ENCODE data around the gene GUCD1. TPM values are rescaled to one million over a fixed set of nuclear protein-coding genes. Genes with fewer than 3 reads are reported as not detected.
"Not testable (repeated sequence)": the region's sequence is repeated elsewhere in the genome, so short reads cannot be mapped to it uniquely, and the experiment has no call there.

Gene GUCD1
- polyA plus RNA-seq, 4 donors, result 147 to 494 (median 314) TPM

DNA sequence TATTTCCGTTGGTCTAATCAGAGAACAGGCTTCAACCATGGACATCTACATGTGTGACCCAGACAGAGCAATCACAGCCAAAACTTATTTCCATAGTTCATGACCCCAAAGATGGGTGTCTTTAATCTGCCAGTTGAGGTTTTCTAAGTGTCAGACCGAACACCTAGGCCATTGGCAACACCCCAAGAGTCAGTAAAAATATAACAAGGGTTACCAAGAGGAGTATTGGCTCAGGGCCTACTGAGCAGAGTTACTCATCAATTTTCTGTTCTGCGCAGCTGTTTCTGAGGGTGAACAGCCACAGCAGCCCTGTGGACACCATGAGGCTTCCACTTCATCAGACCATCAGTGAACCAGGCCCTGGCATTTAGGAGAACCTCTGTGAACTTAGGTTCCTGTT, 18.8 kb downstream of the GUCD1 start:
- FAIRE-seq (no peak), DNase-seq (peak in 1 of 2 donors; percentile 42)
- WGBS, 3 donors, result 36 to 78% (median 46%) methylated on average over 3 of the region's 3 CpGs
- Histone ChIP-seq H3K4me3 (ENCODE audit: low read depth in 1 of 3, low read length in 3 of 3) (no peak overlapping the region), H3K27ac (ENCODE audit: low read depth in 1 of 3, low read length in 2 of 3) (no peak overlapping the region), H3K9me3 (ENCODE audit: control insufficient read depth in 2 of 2, insufficient read depth in 1 of 2, low read depth in 1 of 2, low read length in 1 of 2) (no peaks in the 10 kb centered on the region), H3K36me3 (ENCODE audit: control insufficient read depth in 3 of 3, insufficient read depth in 2 of 3, low read depth in 1 of 3, low read length in 3 of 3) (peaks cover 0 to 32% (median 6%) of the 10 kb centered on the region in 3 donors), H3K27me3 (ENCODE audit: control insufficient read depth in 3 of 3, insufficient read depth in 3 of 3, low read length in 3 of 3) (no peaks in the 10 kb centered on the region), H3K4me1 (ENCODE audit: control insufficient read depth in 3 of 3, insufficient read depth in 2 of 3, low read depth in 1 of 3, low read length in 2 of 3) (peaks cover 0 to 13% (median 2%) of the 10 kb centered on the region in 3 donors)

DNA sequence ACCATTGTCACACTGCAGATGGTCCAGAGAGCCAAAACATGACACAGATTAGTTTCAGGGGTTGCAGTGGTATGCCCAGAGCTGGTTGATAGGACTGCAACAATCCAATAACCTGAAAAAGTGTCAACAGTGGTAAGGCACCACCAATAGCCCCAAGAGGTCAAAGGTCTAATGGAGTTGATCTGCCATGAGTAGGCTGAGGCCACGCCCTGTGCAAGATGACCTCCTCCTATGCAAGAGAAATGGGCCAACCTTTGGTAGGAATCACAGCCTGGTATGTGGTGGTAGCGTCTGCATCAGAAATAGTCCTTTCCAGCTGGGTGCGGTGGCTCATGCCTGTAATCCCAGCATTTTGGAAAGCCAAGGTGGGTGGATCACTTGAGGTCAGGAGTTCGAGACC, 19.6 kb downstream of the GUCD1 start:
- DNase-seq (peak in 1 of 2 donors; percentile 58), FAIRE-seq (no peak)
- H3K36me3 ChIP-seq (ENCODE audit: control insufficient read depth in 3 of 3, insufficient read depth in 2 of 3, low read depth in 1 of 3, low read length in 3 of 3), result peaks cover 0 to 25% (median 6%) of the 10 kb centered on the region in 3 donors
- peaks cover 0 to 15% (median 2%) of the 10 kb centered on the region in 3 donors for H3K4me1 ChIP-seq (ENCODE audit: control insufficient read depth in 3 of 3, insufficient read depth in 2 of 3, low read depth in 1 of 3, low read length in 2 of 3)
- H3K27ac ChIP-seq (ENCODE audit: low read depth in 1 of 3, low read length in 2 of 3), result no peak overlapping the region
- H3K9me3 ChIP-seq (ENCODE audit: control insufficient read depth in 2 of 2, insufficient read depth in 1 of 2, low read depth in 1 of 2, low read length in 1 of 2), result no peaks in the 10 kb centered on the region
- H3K4me3 ChIP-seq (ENCODE audit: low read depth in 1 of 3, low read length in 3 of 3), result no peak overlapping the region
- 84 to 95% (median 93%) methylated on average over 4 of the region's 4 CpGs for WGBS, 3 donors
- H3K27me3 ChIP-seq (ENCODE audit: control insufficient read depth in 3 of 3, insufficient read depth in 3 of 3, low read length in 3 of 3), result no peaks in the 10 kb centered on the region

DNA sequence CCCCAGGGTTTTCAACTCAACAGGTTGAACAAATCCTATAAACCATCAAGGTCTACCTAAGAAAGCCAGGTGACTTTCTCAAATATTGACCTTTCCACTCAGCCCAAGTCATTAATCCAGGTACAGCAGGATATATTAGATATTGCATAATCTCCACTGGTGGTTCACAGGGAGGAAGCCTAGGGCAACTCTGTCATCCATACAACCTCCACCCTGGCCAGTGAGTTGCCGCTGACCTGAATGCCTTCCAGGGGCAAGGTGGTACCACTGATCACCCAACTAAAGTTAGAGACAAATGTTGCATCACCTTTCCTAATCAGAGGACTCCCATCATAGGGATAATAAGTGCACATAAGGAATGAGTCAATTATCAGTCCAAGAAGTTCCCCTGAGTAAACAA, 22.9 kb downstream of the GUCD1 start:
- Histone ChIP-seq H3K4me3 (ENCODE audit: low read depth in 1 of 3, low read length in 3 of 3) (no peak overlapping the region), H3K4me1 (ENCODE audit: control insufficient read depth in 3 of 3, insufficient read depth in 2 of 3, low read depth in 1 of 3, low read length in 2 of 3) (peaks cover 0 to 15% (median 2%) of the 10 kb centered on the region in 3 donors), H3K36me3 (ENCODE audit: control insufficient read depth in 3 of 3, insufficient read depth in 2 of 3, low read depth in 1 of 3, low read length in 3 of 3) (peaks cover 0 to 3% (median 0%) of the 10 kb centered on the region in 3 donors), H3K27ac (ENCODE audit: low read depth in 1 of 3, low read length in 2 of 3) (no peak overlapping the region), H3K27me3 (ENCODE audit: control insufficient read depth in 3 of 3, insufficient read depth in 3 of 3, low read length in 3 of 3) (no peaks in the 10 kb centered on the region), H3K9me3 (ENCODE audit: control insufficient read depth in 2 of 2, insufficient read depth in 1 of 2, low read depth in 1 of 2, low read length in 1 of 2) (no peaks in the 10 kb centered on the region)
- no peak for FAIRE-seq
- 57 to 87% (median 86%) methylated on average over 1 of the region's 1 CpG for WGBS, 3 donors
- peak; percentile 52 to 69 for DNase-seq

DNA sequence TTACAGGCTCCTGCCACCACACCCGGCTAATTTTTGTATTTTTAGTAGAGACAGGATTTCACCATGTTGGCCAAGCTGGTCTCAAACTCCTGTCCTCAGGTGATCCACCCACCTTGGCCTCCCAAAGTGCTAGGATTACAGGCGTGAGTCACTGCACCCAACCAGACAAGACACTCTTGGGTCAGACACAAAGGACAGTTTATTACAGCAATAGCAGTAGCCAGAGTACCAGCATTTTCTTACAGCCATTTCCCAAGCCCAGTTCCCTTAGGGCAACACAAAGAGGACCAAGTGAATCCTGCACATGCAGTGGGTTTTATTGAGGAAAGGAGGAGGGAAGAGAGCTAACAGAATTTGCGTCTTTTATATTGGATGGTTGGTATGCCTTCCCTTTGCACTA, 24.0 kb downstream of the GUCD1 start:
- not testable (repeated sequence) for H3K27me3 ChIP-seq (ENCODE audit: control insufficient read depth in 3 of 3, insufficient read depth in 3 of 3, low read length in 3 of 3); H3K36me3 ChIP-seq (ENCODE audit: control insufficient read depth in 3 of 3, insufficient read depth in 2 of 3, low read depth in 1 of 3, low read length in 3 of 3); H3K4me3 ChIP-seq (ENCODE audit: low read depth in 1 of 3, low read length in 3 of 3); FAIRE-seq; H3K9me3 ChIP-seq (ENCODE audit: control insufficient read depth in 2 of 2, insufficient read depth in 1 of 2, low read depth in 1 of 2, low read length in 1 of 2)
- 45 to 71% (median 69%) methylated on average over 3 of the region's 3 CpGs for WGBS, 3 donors
- peak overlapping the region in 1 of 3 donors; percentile 3 for H3K27ac ChIP-seq (ENCODE audit: low read depth in 1 of 3, low read length in 2 of 3)
- DNase-seq, result peak in 1 of 2 donors; percentile 54
- H3K4me1 ChIP-seq (ENCODE audit: control insufficient read depth in 3 of 3, insufficient read depth in 2 of 3, low read depth in 1 of 3, low read length in 2 of 3), result peaks cover 0 to 15% (median 2%) of the 10 kb centered on the region in 3 donors

DNA sequence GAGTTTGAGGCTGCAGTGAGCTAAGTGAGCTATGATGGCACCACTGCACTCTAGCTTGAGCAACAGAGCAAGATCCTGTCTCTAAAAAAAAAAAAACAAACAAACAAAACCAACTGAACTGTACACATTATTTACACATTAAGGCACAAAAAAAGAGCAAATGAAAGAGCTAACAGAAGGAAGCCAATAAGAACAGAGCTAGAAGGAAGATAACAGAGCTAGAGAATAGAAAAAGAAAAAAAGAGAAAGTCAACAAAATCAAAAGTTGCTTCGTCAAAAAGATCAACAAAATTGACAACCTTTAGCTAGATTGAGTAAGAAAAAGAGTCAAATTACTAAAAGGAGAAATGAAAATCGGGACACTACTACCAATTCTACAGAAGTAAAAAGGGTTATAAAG, 25.0 kb downstream of the GUCD1 start:
- Histone ChIP-seq H3K36me3 (ENCODE audit: control insufficient read depth in 3 of 3, insufficient read depth in 2 of 3, low read depth in 1 of 3, low read length in 3 of 3) (peaks cover 0 to 5% (median 0%) of the 10 kb centered on the region in 3 donors), H3K9me3 (ENCODE audit: control insufficient read depth in 2 of 2, insufficient read depth in 1 of 2, low read depth in 1 of 2, low read length in 1 of 2) (no peaks in the 10 kb centered on the region), H3K27me3 (ENCODE audit: control insufficient read depth in 3 of 3, insufficient read depth in 3 of 3, low read length in 3 of 3) (no peaks in the 10 kb centered on the region), H3K27ac (ENCODE audit: low read depth in 1 of 3, low read length in 2 of 3) (no peak overlapping the region), H3K4me3 (ENCODE audit: low read depth in 1 of 3, low read length in 3 of 3) (no peak overlapping the region), H3K4me1 (ENCODE audit: control insufficient read depth in 3 of 3, insufficient read depth in 2 of 3, low read depth in 1 of 3, low read length in 2 of 3) (peaks cover 0 to 15% (median 2%) of the 10 kb centered on the region in 3 donors)
- no peak for FAIRE-seq
- no peak for DNase-seq
- WGBS, 3 donors, result 66 to 85% (median 76%) methylated on average over 2 of the region's 2 CpGs

DNA sequence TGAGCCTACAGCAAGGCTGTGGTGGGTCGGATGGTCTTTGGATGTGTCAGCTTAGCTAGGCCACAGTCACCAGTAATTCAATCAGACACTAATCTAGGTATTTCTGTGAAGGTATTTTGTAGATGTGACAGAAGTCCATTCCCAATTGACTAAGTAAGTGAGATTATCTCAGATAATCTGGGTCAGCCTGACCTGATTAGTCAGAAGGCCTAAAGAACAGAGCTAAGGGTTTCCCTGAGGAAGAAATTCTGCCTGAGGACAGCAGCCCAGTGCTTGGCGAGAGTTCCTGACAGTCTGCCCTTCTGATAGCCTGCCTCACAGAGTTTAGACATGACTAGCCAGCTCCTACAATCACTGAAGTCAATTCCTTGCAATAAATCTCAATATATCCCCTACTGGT, 28.7 kb downstream of the GUCD1 start:
- Histone ChIP-seq H3K36me3 (ENCODE audit: control insufficient read depth in 3 of 3, insufficient read depth in 2 of 3, low read depth in 1 of 3, low read length in 3 of 3) (peaks cover 0 to 5% (median 0%) of the 10 kb centered on the region in 3 donors), H3K27ac (ENCODE audit: low read depth in 1 of 3, low read length in 2 of 3) (no peak overlapping the region), H3K9me3 (ENCODE audit: control insufficient read depth in 2 of 2, insufficient read depth in 1 of 2, low read depth in 1 of 2, low read length in 1 of 2) (no peaks in the 10 kb centered on the region), H3K27me3 (ENCODE audit: control insufficient read depth in 3 of 3, insufficient read depth in 3 of 3, low read length in 3 of 3) (no peaks in the 10 kb centered on the region), H3K4me1 (ENCODE audit: control insufficient read depth in 3 of 3, insufficient read depth in 2 of 3, low read depth in 1 of 3, low read length in 2 of 3) (peaks cover 0 to 13% (median 0%) of the 10 kb centered on the region in 3 donors), H3K4me3 (ENCODE audit: low read depth in 1 of 3, low read length in 3 of 3) (no peak overlapping the region)
- DNase-seq (no peak), FAIRE-seq (no peak)
- WGBS, 3 donors, result 82 to 90% (median 88%) methylated on average over 2 of the region's 2 CpGs

DNA sequence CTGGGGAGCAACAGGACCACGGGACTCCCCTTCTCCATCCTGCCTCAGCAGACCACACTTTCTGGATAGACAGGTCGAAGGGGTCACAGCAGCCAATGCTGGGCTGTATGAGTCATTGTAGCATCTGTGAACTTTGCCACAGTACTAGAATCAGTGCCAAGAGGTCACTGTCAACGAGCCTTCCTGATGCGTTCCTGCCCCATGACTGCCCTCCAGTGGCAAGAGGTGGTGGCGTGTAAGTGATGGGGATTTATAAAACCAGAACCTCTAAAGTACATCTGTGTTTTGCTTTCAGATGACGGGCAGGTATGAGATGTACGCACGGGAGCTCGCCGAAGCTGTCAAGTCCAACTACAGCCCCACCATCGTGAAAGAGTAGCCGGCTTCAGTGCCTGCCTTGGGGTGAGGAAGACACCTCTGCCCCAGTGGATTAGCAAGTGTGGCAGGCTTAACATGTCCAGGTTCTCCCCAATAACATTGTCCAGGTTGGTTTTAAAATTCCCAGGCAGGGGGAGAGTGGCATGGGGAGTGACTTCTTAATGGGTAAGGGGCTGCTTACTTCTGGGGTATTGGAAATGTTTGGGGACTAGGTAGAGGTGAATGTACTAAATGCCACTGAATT, 29.4 kb downstream of the GUCD1 start:
- no peak for FAIRE-seq
- WGBS, 3 donors, result 2 to 6% (median 3%) methylated on average over 12 of the region's 12 CpGs
- no peaks in the 10 kb centered on the region for H3K9me3 ChIP-seq (ENCODE audit: control insufficient read depth in 2 of 2, insufficient read depth in 1 of 2, low read depth in 1 of 2, low read length in 1 of 2)

DNA sequence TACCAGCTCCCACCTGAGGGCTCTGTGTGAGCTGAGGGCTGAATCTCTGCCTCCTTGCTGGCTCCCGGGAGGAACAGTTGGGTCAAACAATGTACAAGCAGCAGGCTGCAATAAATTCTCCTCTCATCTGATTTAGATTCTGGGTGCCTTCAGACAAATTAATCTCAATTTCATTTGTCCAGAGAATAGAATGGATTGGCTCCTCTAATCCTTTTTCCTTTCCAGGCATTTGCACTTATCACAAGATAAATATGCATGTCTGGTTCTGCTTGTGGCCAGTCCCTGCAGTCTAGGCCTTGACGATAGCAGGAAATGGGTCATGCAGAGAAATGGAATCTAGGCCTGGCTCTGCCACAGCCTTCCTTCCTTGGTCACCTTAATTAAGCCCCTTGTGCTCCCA, 31.1 kb downstream of the GUCD1 start:
- Histone ChIP-seq H3K9me3 (ENCODE audit: control insufficient read depth in 2 of 2, insufficient read depth in 1 of 2, low read depth in 1 of 2, low read length in 1 of 2) (no peaks in the 10 kb centered on the region), H3K4me1 (ENCODE audit: control insufficient read depth in 3 of 3, insufficient read depth in 2 of 3, low read depth in 1 of 3, low read length in 2 of 3) (peaks cover 0 to 10% (median 0%) of the 10 kb centered on the region in 3 donors), H3K4me3 (ENCODE audit: low read depth in 1 of 3, low read length in 3 of 3) (no peak overlapping the region), H3K27ac (ENCODE audit: low read depth in 1 of 3, low read length in 2 of 3) (no peak overlapping the region), H3K27me3 (ENCODE audit: control insufficient read depth in 3 of 3, insufficient read depth in 3 of 3, low read length in 3 of 3) (no peaks in the 10 kb centered on the region), H3K36me3 (ENCODE audit: control insufficient read depth in 3 of 3, insufficient read depth in 2 of 3, low read depth in 1 of 3, low read length in 3 of 3) (peaks cover 0 to 7% (median 0%) of the 10 kb centered on the region in 3 donors)
- WGBS, 3 donors, result 72 to 87% (median 77%) methylated on average over 2 of the region's 2 CpGs
- DNase-seq, result no peak
- FAIRE-seq, result no peak

More for the DNA sequence above, 29.4 kb downstream of the GUCD1 start:
- H3K4me3 ChIP-seq (ENCODE audit: low read depth in 1 of 3, low read length in 3 of 3), result no peak overlapping the region
- no peaks in the 10 kb centered on the region for H3K27me3 ChIP-seq (ENCODE audit: control insufficient read depth in 3 of 3, insufficient read depth in 3 of 3, low read length in 3 of 3)
- peak; percentile 84 to 92 for DNase-seq
- H3K36me3 ChIP-seq (ENCODE audit: control insufficient read depth in 3 of 3, insufficient read depth in 2 of 3, low read depth in 1 of 3, low read length in 3 of 3), result peaks cover 0 to 5% (median 0%) of the 10 kb centered on the region in 3 donors
- H3K27ac ChIP-seq (ENCODE audit: low read depth in 1 of 3, low read length in 2 of 3), result no peak overlapping the region
- H3K4me1 ChIP-seq (ENCODE audit: control insufficient read depth in 3 of 3, insufficient read depth in 2 of 3, low read depth in 1 of 3, low read length in 2 of 3), result peaks cover 0 to 10% (median 0%) of the 10 kb centered on the region in 3 donors
